Fibroblast of skin of back (primary cell): ENCODE results near the gene CETN3. TPM values are rescaled to one million over a fixed set of nuclear protein-coding genes. Genes with fewer than 3 reads are reported as not detected.

ENCODE experiments used
- DNase-seq: peaks from one replicate; pipeline ENCODE4 v3.0.0-alpha.2; 2013
- polyA plus RNA-seq, 2 experiments: library from polyadenylated mRNA; unstranded; fragments of 120-200 nt; gene quantifications; one replicate each; pipeline ENCODE4 v1.2.1, GENCODE V29; 2013; ENCODE audit not compliant: insufficient read length in 2 of 2

The CETN3 gene
- polyA plus RNA-seq (2013, experiment 1 of 2; ENCODE audit: insufficient read length), result 24.5 TPM
- polyA plus RNA-seq (2013, experiment 2 of 2; ENCODE audit: insufficient read length), result 23.7 TPM

GRCh38 chr5:90409318-90410177, at the start of gene CETN3:
Gene CETN3 (minus strand): TSS chr5:90409756. CDS start chr5:90409661, 95 bp downstream.
- DNase-seq, result peak; percentile 94

DNA sequence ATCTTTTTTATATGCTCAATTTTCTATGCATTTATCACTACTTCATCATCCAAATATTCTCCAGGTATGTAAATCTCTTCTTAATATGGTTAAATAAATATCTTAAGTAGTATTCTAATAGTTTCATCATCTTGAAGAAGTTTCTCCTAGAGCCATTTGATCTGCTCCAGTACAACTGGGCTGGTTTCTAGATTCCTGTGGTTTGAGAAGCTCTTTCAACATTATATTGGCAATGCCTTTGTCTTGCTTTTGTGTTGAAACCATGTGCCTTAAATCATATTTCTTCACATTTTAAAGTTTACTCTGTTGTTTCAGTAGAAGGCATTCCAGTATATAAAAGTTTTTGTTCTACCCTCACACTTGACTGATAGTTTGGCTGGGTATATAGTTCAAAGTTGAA, 37.4 kb upstream of the CETN3 start:
- peak; percentile 5 for DNase-seq

DNA sequence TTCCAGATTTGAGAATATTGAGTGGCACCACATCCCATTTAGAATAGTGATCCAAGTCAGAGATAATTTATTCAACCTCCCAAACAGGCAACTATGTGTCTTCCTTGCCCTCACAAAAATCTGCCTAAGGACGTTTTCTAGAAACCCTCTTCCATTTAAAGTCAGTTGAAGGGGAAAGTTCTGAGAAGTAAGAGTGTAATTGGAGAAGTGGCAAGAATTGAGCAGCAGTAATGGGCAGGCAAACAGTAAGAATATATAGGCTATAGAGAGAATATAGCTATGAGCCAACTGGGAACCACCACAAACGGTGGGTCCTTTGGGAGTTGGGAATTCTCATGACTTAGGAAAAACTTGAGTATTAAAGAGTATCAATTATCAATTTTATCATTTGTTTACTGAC, 31.1 kb upstream of the CETN3 start:
- no peak for DNase-seq

- DNase-seq, result no peak
Observed at GRCh38 chr5:90438100-90438499, 28.5 kb upstream of the CETN3 start.

DNA sequence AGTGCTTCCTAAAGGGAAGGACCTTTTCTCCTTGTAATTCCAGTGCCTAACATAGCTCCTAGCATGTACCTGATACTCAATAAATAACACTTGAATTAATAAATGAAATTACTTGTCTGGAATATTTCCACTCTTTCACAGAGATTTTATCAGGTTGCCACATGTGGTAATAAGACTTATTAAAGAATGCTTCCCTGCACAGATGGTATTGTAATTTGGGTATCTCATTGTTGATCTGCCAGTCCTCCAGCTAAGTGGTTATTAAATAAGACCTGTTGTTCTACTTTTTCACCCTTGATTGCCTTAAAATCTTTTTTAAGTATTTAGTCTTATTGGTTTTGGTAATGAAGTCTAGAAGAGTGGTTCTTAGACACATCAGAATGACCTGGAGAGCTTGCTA, 28.1 kb upstream of the CETN3 start:
- DNase-seq, result no peak

- DNase-seq, result peak; percentile 40
Observed at GRCh38 chr5:90434116-90434714, 24.7 kb upstream of the CETN3 start.

DNA sequence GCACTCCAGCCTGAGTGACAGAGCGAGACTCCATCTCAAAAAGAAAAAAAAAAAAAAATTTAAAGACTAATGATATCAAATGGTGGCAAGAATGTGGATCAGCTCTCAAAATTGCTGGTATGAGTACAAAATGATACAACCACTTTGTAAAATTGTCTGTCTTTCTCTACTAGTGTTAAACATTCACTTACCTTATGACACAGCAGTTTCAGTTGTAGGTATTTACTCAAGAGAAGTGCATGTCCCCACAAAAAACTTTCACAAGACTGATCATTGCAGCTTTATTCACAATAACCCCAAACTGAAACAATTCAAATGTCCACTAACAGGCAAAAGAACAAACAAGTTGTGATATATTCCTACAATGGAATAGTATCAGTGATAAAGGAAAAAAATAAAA, 14.7 kb upstream of the CETN3 start:
- DNase-seq, result no peak

- no peak for DNase-seq
Observed at GRCh38 chr5:90421136-90421535, 11.6 kb upstream of the CETN3 start.

GRCh38 chr5:90418214-90418613, 8.7 kb upstream of the CETN3 start:
- DNase-seq, result no peak

- DNase-seq, result no peak
Observed at GRCh38 chr5:90410178-90410762, 714 bp upstream of the CETN3 start.

- no peak for DNase-seq
Observed at GRCh38 chr5:90408571-90409317, 812 bp downstream of the CETN3 start.

DNA sequence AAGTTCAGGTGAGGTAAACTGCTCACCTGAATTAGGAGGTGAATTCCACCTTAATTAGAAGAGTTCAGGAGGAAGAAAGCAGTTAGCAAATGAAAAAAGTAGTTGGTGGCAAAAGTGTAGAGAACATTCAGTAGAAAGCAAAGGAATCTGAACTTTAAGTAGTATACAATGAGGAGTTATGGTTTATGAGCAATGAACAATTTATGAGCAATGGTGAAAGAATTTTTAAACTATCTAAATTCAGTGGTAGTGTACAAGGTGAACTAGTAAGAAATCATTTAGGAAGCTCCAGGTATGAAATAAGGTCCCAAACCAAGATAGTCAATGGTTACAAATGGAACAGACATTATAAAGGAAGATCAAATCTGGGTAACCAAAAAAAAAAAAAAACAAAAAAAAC, 3.1 kb downstream of the CETN3 start:
- DNase-seq, result no peak

- no peak for DNase-seq
Observed at GRCh38 chr5:90402521-90403255, 6.9 kb downstream of the CETN3 start.

DNA sequence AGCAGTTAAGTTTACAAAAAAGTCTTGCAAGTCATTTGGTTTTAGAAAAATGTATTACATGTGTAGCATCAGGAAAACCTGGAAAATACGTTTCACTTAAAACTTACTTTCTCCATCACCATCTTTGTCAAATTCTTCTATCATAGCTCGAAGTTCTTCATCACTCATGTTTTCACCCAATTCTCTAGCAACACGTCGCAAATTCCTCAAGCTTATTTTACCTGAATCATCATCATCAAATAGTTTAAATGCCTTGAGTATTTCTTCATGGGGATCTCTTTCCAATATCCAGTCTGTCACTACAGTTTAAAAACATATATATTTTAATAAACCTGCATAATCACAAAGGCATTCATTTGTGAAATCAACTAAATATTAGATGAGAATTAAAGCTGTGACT, 10.3 kb downstream of the CETN3 start:
- DNase-seq, result no peak

- DNase-seq, result no peak
Observed at GRCh38 chr5:90398726-90399125, 10.8 kb downstream of the CETN3 start.

- no peak for DNase-seq
Observed at GRCh38 chr5:90395005-90395404, 14.6 kb downstream of the CETN3 start.

GRCh38 chr5:90390928-90391327, 18.6 kb downstream of the CETN3 start:
- DNase-seq, result peak; percentile 14

- DNase-seq, result no peak
Observed at GRCh38 chr5:90390326-90390725, 19.2 kb downstream of the CETN3 start.

GRCh38 chr5:90387508-90387907, 22.0 kb downstream of the CETN3 start:
- no peak for DNase-seq

GRCh38 chr5:90386099-90386710, 23.4 kb downstream of the CETN3 start:
- peak; percentile 28 for DNase-seq

DNA sequence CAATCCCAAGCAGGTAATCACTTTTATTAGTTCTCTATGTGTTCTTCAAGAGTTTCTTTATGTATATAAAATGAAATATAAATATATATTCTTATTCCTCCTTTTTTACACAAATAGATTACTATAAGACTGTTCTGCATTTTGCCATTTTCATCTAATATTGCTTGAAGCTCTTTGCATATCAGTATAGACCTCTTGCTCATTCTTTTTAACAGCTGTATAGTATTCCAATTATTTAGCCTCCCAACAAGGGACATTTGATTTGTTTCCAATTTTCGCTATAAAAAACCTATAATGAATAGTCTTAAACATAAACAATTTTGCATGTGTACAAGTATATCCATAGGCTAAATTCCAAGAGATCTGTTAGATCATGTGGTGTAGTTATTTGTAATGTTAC, 25.2 kb downstream of the CETN3 start:
- no peak for DNase-seq

DNA sequence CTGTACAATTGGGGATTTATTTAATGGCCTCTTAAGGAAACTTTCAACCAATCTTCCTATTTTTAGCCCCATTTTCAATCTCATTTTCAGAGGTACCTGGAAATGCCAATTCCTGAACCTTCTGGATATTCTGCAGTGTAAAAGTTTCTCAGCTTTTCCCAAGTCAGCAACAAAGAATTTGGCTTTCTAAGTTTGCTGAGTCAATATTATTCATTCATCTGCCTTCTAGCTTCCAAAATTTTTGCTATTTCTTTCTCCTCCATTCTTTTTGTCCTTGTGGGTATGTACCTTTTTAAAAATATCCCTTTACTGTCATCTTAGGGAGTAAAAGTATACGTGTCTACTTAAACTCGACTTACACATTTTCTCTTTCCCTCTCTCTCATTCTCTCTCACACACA, 25.7 kb downstream of the CETN3 start:
- DNase-seq, result no peak
